Type B pancreatic cell (in vitro differentiated cells): ENCODE results near the gene FBXO7. TPM values are rescaled to one million over a fixed set of nuclear protein-coding genes. Genes with fewer than 3 reads are reported as not detected.

ENCODE experiments used
- DNase-seq: peaks from one replicate; pipeline ENCODE4 v3.0.0; 2021; ENCODE audit warnings: mixed read lengths; ENCODE audit not compliant: unreplicated experiment; ENCODE audit errors: extremely low spot score
- H3K27ac Mint-ChIP-seq: 2 replicates; pipeline ENCODE4 v1.8.0; 2021; ENCODE audit warnings: mild to moderate bottlenecking, mixed read lengths
- H3K27me3 Mint-ChIP-seq: 2 replicates; pipeline ENCODE4 v1.8.0; 2021; ENCODE audit warnings: mixed read lengths
- H3K36me3 Mint-ChIP-seq: 2 replicates; pipeline ENCODE4 v1.8.0; 2021; ENCODE audit warnings: mixed read lengths
- H3K4me1 Mint-ChIP-seq: one replicate; pipeline ENCODE4 v1.8.0; 2021; ENCODE audit warnings: mixed read lengths; ENCODE audit not compliant: unreplicated experiment
- H3K4me3 Mint-ChIP-seq: 2 replicates; pipeline ENCODE4 v1.8.0; 2021; ENCODE audit warnings: mild to moderate bottlenecking, mixed read lengths
- H3K9me3 Mint-ChIP-seq: 2 replicates; pipeline ENCODE4 v1.8.0; 2021; ENCODE audit warnings: mixed read lengths
- CTCF ChIP-seq: fragments of 200-600 bp; sonication (generic); conservative IDR thresholded peaks from 2 replicates; pipeline ENCODE4 v1.5.0; 2021; ENCODE audit warnings: antibody characterized with exemption, mild to moderate bottlenecking
- total RNA-seq: library from RNA; stranded (reverse); gene quantifications from 2 replicates; pipeline ENCODE4 v1.2.1, GENCODE V29; 2021; ENCODE audit warnings: low replicate concordance

Gene FBXO7
- total RNA-seq, 1 donor from 2014 or later: 96.4 TPM

- Mint-ChIP-seq H3K4me3 (no peak overlapping the region), H3K9me3 (no peaks in the 10 kb centered on the region), H3K36me3 (no peaks in the 10 kb centered on the region), H3K27ac (no peak overlapping the region), H3K27me3 (peaks cover 49% of the 10 kb centered on the region), H3K4me1 (no peaks in the 10 kb centered on the region)
- DNase-seq: no peak
- TF ChIP-seq CTCF: no peak
Measured at GRCh38 chr22:32448980-32449379, 25.6 kb upstream of the FBXO7 start.

GRCh38 chr22:32457031-32457430 is 17.6 kb upstream of the FBXO7 start:
- no peak for DNase-seq
- Mint-ChIP-seq H3K4me3 (no peak overlapping the region), H3K27ac (no peak overlapping the region), H3K36me3 (no peaks in the 10 kb centered on the region), H3K4me1 (no peaks in the 10 kb centered on the region), H3K27me3 (peaks cover 72% of the 10 kb centered on the region), H3K9me3 (no peaks in the 10 kb centered on the region)
- no peak for TF ChIP-seq CTCF

GRCh38 chr22:32462452-32462851 is 12.2 kb upstream of the FBXO7 start:
- no peak for TF ChIP-seq CTCF
- DNase-seq: no peak
- Mint-ChIP-seq H3K9me3 (no peaks in the 10 kb centered on the region), H3K4me1 (no peaks in the 10 kb centered on the region), H3K36me3 (no peaks in the 10 kb centered on the region), H3K27me3 (peaks cover 72% of the 10 kb centered on the region), H3K27ac (no peak overlapping the region), H3K4me3 (no peak overlapping the region)

GRCh38 chr22:32465661-32466060 is 8.9 kb upstream of the FBXO7 start:
- Mint-ChIP-seq H3K27me3 (peaks cover 67% of the 10 kb centered on the region), H3K9me3 (no peaks in the 10 kb centered on the region), H3K4me3 (no peak overlapping the region), H3K27ac (no peak overlapping the region), H3K36me3 (no peaks in the 10 kb centered on the region), H3K4me1 (no peaks in the 10 kb centered on the region)
- no peak for TF ChIP-seq CTCF
- no peak for DNase-seq

- no peaks in the 10 kb centered on the region for H3K36me3 Mint-ChIP-seq
- no peaks in the 10 kb centered on the region for H3K4me1 Mint-ChIP-seq
- no peak overlapping the region for H3K4me3 Mint-ChIP-seq
- TF ChIP-seq CTCF: no peak
- no peak for DNase-seq
- peaks cover 59% of the 10 kb centered on the region for H3K27me3 Mint-ChIP-seq
- no peaks in the 10 kb centered on the region for H3K9me3 Mint-ChIP-seq
- no peak overlapping the region for H3K27ac Mint-ChIP-seq
Measured at GRCh38 chr22:32466496-32466895, 8.1 kb upstream of the FBXO7 start.

GRCh38 chr22:32469799-32470212 is 4.8 kb upstream of the FBXO7 start:
- DNase-seq: no peak
- Mint-ChIP-seq H3K36me3 (no peaks in the 10 kb centered on the region), H3K4me3 (no peak overlapping the region), H3K4me1 (peaks cover 7% of the 10 kb centered on the region), H3K9me3 (no peaks in the 10 kb centered on the region), H3K27me3 (peaks cover 38% of the 10 kb centered on the region), H3K27ac (no peak overlapping the region)
- TF ChIP-seq CTCF: no peak
